HS-27A (cell line): ENCODE results near the gene SSBP2.
"Not testable (repeated sequence)": the region's sequence is repeated elsewhere in the genome, so short reads cannot be mapped to it uniquely, and the experiment has no call there.

Source experiments
- DNase-seq: peaks from one replicate; pipeline ENCODE4 v3.0.0-alpha.2; 2012; ENCODE audit warnings: low read depth, missing footprints

The SSBP2 gene

DNA sequence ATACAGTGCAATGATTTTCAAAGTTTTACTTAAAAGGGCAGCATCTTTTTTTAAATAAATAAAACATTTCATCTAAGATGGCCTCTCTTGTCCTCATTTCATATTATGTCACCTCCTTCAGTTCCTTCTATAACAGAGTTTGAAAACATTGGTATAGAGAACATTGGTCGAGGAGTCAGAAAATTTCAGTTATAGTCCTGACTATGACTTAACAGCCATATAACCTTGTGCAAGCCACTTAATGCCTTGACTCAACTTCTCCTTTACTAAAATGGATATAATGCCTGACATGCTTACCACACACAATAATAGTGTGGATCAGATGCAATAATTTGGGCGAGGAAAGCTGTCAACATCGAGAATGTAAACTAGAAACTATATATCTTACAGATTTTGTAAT is 22.6 kb downstream of the SSBP2 start:
- DNase-seq = no peak

GRCh38 chr5:81726297-81726696 is 24.6 kb downstream of the SSBP2 start:
- DNase-seq = no peak

DNA sequence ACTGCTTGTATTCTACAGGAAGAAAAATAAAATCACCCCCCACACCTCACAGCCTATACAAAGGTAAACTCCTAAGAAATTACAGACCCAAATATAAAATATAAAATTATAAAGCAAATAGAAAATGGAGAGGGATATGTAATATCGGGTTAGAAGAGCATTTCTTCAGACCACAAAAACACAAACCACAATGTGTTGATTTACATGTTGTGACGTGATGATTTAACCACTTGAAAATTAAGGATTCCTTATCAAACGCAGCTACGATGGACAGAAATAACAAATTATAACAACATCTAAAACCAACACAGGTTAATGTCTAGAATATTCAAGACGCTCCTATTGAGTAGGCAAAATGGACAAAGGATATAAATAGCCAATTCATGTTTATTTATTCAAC is 26.3 kb downstream of the SSBP2 start:
- no peak for DNase-seq

- no peak for DNase-seq
Measured at GRCh38 chr5:81724108-81724507, 26.8 kb downstream of the SSBP2 start.

DNA sequence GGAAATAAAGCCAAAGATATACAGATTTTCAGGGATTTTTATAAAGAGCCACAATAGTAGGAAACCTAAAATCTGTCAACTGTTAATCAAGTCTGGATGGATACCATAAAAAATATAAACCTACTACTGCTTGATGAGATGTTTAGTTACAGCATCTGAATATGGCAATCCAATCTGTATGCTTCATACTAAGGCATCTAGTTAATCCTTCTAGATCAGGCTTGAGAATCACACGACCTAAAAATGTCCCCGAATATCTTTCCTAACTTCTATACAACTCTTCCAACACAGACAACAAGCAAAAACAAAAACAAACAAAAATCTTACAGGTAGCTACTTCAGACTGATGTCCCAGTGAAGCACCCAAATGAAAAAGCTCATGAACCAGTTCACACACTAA is 29.8 kb downstream of the SSBP2 start:
- DNase-seq = no peak

GRCh38 chr5:81719743-81720345 is 31.1 kb downstream of the SSBP2 start:
- no peak for DNase-seq

DNA sequence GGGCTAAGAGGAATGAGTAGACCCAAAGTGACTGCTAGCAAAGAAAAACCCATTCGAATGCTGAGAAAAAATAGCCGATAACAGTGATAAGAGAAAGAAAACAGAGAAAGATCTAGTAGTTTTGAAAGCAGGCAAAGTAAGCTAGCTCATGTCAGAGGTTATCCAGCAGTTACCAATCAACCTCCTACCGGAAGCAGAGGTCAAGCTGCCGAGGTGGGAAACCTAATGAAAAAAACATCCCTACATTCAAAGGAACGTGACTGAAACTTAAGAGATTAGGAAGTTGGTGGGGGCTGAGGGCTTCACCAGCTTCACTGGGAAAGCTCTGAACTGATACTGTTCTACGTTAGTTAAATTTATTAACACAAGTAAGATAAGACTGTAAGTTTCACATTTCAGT is 32.6 kb downstream of the SSBP2 start:
- no peak for DNase-seq

DNA sequence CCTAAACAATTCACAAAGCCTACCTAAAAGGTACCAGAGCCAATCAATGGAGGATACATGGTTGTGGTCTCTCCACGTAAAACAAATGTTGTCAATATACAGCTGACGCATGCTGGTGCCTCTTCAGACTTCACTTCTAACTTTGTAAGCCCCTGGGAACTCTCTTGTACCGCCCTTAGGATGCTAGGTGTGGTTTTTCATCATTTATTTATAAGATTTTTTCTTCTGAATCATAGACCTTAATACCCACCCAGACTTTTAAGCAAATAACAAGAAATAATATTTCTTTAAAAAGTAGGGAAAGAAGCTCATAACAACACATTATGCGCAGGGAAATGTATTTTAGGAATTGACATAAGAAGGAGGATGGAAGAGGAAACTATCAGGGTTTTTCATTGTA is 33.0 kb downstream of the SSBP2 start:
- DNase-seq = no peak

DNA sequence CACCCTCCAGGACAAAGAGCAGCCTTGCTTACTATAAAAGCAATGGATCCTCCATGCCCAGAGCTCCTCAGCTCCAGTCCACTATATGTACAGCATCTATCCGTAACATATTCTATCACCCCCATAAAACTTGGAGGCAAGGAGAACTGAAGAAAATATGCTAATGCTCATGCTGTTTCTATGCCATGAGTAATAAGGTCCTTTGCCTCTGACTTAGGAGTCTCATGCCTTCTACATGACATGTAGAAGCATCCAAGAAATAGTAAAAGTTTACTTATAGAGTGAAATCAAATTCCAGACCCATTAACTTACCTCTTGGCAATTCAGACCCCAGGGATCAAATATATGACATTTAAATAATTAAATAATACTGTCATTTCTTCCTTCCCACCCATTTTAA is 33.7 kb downstream of the SSBP2 start:
- no peak for DNase-seq

DNA sequence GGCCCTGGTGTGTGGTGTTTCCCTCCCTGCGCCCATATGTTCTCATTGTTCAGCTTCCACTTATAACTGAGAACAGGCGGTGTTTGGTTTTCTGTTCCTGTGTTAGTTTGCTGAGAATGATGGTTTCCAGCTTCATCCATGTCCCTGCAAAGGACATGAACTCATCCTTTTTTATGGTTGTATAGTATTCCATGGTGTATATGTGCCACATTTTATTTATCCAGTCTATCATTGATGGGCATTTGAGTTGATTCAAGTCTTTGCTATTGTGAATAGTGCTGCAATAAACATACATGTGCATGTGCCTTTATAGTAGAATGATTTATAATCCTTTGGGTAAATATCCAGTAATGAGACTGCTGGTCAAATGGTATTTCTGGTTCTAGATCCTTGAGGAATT is 36.8 kb downstream of the SSBP2 start:
- not testable (repeated sequence) for DNase-seq

- DNase-seq = no peak
Measured at GRCh38 chr5:81708889-81709288, 42.0 kb downstream of the SSBP2 start.

DNA sequence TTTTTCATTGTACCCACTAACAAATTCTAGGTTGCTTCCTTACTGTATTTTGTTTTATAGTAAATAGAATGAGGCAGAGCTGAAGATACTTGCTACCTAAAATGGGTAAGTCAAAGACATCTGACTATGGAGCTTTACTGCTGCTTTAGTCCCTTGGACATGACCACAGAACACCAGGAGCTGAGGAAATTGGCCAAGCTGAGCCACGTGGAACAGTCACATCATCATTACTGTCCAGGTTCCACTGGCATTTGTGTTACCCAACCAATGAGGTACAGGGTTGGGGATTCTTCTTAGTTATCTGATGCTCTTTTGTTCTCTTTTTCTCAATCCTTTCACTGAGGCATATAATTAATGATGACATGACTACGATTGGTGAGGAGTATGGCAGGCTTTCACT is 47.1 kb downstream of the SSBP2 start:
- no peak for DNase-seq

DNA sequence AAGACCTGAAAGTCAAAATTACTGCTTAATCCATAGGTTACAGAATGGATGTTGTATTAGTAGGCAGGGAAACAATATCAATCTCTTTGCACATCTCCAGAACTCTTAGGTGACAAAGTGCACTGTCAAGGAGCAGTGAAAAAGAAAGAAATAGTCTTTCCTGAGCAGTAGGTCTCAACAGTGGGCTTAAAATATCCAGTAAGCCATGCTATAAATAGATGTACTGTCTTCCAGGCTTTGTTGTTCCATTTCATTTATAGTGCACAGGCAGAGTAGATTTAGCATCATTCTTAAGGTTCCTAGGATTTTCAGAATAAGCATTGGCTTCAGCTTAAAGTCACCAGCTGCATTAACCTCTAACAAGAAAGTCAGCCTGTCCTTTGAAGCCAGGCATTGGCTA is 50.7 kb downstream of the SSBP2 start:
- DNase-seq = no peak

- no peak for DNase-seq
Measured at GRCh38 chr5:81698813-81699212, 52.1 kb downstream of the SSBP2 start.

DNA sequence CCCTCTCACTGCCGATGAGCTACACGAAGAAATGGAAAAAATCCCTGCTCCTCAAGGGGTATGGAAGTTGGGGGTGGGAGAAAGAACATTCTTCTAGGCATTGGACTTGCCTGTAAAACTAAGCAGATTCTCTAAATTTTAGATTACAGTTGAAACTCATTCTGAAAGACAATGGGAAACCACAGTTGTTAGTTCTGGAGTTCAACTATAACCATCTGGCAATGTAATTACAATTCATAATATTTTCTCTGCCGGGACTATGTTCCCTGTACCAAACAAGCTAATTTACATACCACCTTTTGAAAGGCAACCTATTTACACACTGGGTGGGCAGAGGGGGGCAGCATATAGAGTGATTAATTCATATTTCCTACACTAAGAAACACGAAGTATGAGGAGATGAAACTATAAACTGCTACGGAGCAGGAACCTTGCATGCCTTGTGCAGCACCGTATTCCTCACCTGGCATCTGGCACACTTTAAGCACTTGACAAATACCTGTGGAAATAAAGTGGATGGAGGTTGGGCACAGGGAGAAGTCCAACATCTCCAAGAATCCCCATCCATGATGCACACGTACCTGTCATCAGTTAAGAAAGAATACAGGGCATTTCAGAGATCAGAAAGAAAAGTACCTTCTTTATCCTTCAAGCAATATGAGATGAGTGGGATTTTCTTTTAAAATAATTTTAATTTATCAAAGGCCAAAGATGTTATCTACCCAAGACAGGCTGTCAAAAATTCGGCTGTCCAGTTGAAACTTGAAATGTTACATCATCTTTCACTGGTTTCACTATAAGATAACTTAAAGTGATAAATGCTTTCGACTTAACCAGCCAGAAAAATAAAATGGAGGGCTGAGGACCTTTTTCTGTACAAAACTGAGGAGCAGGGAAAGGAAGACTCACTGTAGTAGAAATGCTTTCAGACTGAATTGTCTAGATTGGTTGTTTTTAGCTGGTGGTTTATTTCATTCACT is 54.2 kb downstream of the SSBP2 start:
- no peak for DNase-seq

DNA sequence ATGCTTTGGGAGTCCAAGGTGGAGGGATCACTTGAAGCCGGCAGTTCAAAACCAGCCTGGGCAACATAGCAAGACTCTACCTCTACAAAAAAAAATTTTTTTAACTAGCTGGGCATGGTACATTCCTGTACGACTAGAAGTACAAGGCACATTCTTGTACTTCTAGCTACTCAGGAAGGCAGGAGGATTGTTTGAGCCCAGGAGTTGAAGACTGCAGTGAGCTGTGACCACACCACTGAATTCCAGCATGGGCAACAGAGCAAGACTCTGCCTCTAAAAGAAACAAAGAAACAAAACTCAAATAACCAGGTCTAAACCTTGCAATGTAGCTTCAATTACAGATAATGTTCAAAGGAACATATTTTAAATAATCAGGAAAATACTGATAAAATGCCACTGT is 56.2 kb downstream of the SSBP2 start:
- no peak for DNase-seq

DNA sequence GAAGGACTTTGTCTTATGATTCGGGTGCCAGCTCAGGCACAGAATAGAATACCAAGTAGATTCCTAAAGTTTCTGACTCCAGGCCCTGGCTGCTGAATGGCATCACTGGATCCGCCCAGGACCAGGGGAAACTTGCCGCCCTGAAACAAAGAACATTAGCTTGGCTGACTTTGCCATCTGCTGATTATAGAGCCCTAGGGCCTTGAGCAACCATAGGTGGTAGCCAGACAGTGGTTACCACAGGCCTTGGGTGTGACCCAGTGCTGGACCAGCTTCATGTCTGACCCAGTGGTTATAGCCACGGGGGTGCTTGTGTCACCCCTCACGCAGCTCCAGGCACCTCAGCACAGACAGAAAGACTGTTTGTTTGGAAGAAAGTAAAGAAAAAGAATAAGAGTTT is 62.7 kb downstream of the SSBP2 start:
- no peak for DNase-seq

GRCh38 chr5:81687292-81687691 is 63.6 kb downstream of the SSBP2 start:
- no peak for DNase-seq

GRCh38 chr5:81685471-81685870 is 65.4 kb downstream of the SSBP2 start:
- DNase-seq = no peak

DNA sequence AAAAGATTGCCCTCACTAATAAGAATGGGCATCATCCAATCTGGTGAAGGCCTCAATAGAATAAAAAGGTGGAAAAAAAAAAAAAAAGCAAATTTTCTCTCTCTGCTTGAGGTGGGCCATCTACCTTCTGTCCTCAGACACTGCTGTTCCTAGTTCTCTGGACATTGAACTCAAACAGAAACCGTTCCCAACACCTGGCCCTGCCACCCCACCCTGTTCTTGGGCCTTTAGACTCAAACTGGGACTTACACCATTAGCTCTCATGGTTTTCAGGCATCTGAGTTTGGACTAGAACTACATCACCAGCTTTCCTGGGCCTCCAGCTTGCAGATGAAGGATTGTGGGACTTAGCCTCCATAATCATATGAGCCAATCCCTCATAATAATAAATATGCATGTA is 71.0 kb downstream of the SSBP2 start:
- DNase-seq = no peak

GRCh38 chr5:81675420-81675819 is 75.5 kb downstream of the SSBP2 start:
- no peak for DNase-seq

GRCh38 chr5:81665795-81666194 is 85.1 kb downstream of the SSBP2 start:
- DNase-seq = no peak

GRCh38 chr5:81660624-81661023 is 90.3 kb downstream of the SSBP2 start:
- not testable (repeated sequence) for DNase-seq

DNA sequence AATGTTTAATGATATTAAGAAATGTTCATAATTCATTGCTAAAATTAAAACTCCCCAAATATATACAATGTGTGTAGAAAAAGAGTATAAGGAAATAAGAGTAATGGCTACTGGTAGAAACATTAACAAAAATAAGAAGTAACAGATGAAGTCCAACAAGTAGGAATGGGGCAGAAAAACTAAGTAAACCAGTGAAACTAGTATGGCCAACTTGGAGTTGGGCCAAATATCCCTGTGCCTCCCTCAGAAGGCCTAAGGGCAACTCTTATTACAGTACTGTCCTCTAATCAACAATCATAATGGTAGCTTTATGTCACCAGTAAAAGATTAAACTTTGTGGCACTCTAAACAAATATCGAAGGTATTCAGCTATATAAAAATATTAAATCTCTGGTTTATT is 93.5 kb downstream of the SSBP2 start:
- no peak for DNase-seq
